RCC 7860 (cell line): ENCODE measurements around the gene VNN1.

Experiments
- DNase-seq: peaks from one replicate; pipeline ENCODE4 v3.0.0-alpha.2; 2015; ENCODE audit warnings: low spot score
- FAIRE-seq: peaks from 2 replicates; lab custom pipeline; 2012; peaks lifted over from hg19 to GRCh38; lab: Jason Lieb, UNC

The VNN1 gene, protein sequence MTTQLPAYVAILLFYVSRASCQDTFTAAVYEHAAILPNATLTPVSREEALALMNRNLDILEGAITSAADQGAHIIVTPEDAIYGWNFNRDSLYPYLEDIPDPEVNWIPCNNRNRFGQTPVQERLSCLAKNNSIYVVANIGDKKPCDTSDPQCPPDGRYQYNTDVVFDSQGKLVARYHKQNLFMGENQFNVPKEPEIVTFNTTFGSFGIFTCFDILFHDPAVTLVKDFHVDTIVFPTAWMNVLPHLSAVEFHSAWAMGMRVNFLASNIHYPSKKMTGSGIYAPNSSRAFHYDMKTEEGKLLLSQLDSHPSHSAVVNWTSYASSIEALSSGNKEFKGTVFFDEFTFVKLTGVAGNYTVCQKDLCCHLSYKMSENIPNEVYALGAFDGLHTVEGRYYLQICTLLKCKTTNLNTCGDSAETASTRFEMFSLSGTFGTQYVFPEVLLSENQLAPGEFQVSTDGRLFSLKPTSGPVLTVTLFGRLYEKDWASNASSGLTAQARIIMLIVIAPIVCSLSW

DNA sequence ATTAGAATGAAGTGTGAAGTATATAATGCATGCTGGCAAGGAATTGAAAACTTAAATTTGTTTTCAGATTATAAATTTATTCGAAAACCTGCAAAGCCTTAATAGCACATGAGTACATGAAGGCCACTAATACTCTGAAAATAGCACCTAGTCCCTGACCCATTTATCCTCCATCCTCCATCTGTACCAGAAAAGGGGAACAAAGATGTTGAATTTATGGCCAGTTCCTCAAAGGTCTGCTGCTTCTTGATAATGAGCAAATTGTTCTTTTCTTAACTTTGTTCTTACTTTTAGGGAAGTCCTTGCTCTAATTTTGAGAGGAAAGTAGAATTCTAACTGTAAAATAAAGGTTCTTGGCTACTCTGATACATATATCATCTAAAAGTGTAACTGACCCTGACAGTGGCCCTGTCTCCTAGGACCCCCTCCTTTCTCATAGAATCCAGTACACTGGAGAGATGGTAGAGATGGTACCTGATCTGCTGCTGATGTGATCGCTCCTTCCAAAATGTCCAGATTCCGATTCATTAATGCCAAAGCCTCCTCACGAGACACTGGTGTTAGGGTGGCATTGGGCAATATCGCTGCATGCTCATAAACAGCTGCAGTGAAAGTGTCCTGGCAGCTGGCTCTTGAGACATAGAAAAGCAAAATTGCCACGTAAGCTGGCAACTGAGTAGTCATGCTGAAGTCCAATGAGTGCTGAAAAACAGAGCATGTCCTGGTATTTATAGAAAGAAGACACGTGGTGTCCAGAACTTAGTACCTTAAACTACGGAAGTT is at the start of gene VNN1:
Gene VNN1, minus strand, starts transcription at position 704 of the 783 bp plus-strand sequence. Its CDS starts 20 bp downstream, at position 684.
- no peak for FAIRE-seq
- DNase-seq: no peak

DNA sequence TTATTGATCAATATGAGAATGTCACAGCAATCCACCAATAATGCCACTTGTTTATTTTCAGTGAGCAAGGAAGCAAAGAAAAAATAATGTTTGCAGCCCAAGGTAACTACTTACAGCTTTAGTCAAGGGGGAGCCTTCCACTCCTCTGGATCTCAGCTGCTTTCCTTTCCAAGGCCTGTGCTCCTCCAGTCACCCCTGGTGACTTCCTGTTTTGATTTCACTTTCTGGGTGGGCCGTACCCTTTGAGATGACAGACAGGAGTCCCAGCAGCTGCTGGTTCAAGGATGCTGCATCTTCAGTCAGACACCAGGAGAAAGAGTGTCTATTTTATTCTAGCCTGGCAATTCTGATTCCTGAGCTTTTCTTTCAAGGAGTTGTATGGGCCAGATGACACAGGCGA is 49.4 kb upstream of the VNN1 start:
- FAIRE-seq: no peak
- no peak for DNase-seq

DNA sequence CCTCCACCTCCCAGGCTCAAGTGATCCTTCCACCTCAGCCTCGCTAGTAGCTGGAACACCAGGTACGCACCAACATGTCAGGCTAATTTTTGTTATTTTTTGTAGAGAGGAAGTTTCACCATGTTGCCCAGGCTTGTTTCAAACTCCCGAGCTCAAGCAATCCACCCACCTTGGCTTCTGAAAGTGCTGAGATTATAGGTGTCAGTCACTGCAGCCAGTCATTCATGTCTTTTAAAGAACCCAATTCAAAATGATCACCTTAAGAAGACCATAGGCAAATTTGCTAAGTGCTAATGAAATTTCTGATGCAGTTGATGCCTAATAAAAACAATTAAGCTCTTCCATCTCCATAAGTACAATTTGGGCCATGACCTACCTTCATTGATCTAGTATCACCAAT is 46.4 kb upstream of the VNN1 start:
- FAIRE-seq (no peak), DNase-seq (no peak)

DNA sequence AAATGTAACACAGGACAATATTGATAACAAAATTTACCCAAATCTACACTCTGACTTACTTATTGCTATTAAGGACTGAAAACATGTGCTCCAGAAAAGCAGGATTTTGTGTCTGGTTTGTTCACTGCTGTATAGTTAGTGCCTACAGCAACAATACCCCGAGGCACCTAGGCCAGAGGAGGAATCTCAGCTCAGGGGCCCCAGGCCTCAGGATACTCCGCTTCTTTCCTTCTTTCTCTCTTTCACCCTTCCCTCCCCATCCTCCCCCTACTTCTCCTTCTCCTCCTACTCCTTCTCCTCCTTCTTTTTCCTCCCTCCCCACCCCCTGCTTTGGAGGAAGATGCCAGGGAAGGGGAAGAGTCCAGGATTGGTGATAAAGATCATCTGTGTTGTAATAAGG is 44.8 kb upstream of the VNN1 start:
- no peak for DNase-seq
- no peak for FAIRE-seq

DNA sequence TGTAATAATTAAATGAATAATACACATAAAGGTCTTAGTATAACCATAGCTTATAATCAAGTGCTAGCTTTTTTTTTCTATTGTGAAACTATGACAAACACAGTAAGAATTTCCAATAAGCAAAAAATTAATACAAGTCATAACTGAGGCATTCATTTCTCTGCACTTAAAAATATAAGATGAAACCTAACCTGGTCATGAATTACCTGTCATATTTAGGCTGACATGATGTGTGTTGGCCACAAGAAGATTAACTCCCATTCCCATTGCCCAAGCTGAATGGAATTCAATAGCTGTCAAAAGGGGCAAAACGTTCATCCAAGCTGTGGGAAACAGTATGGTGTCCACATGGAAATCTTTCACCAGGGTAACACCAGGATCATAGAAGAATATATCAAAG is 38.4 kb upstream of the VNN1 start:
- DNase-seq: no peak
- no peak for FAIRE-seq

DNA sequence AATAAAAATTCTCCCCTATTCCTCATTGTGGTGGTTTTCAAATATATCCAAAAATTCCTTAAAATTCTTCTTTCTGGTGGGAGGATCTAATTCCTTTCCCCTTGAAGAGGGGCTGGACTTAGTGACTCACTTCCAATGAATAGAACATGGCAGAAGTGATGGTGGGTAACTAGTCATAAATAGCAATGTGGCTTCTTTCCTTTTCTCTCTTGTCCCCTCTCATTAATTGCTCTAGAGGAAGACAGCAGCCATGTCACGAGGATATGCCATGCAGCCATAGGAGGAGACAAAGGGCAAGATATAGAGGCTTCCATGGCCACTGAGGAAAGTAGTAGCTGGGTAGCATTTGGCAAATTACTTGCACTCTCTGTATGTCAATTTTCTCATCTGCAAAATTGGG is 38.0 kb upstream of the VNN1 start:
- DNase-seq (no peak), FAIRE-seq (no peak)

DNA sequence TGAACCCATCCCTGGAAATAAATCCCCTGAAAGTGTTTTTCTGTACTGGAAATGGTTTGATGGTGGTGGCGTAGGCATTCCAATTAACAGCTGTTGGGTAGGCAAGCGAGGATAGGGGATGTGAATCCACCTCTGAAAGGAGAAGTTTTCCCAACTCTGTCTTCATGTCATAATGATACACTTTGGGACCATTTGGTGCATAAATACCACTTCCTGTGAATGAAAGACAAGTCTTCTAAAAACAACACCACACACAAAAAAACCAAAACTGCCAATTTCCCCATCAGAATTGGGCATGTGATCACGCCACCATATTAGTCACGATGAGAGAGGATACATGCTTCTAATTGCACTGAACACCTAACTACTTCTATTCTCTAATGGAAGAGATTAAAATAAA is 37.5 kb upstream of the VNN1 start:
- FAIRE-seq (no peak), DNase-seq (no peak)

DNA sequence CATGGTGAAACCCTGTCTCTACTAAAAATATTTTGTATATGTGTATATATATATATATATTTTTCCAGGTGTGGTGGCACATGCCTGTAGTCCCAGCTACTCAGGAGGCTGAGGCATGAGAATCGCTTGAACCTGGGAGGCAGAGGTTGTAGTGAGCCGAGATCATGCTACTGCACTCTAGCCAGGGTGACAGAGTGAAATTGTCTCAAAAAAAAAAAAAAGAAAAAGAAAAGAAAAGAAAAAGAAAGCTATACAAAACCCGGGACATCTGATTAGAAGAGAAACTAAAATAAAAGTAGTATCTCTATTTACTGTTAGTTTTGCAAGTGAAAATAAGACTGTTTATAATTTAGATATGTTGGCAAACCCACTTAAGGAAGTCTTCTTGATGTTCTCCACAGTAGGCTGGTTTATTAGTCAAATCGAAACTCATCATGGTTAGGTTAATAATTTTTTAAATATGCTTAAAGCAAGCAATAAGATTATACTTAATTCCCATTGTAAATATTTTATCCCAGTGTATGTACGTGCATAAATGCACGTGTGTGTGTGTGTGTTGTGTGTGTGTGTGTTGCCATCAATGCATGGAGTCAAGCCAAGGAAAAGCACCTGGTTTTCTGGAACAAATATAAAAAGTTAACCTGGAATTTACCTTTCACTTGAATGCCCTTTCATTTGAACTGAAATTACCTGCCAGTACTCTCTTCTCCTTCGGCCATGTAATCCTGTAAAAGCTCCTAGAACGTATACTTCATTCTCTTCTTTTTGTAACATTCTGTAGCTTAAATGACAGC is 36.8 kb upstream of the VNN1 start:
- no peak for DNase-seq
- FAIRE-seq: no peak

DNA sequence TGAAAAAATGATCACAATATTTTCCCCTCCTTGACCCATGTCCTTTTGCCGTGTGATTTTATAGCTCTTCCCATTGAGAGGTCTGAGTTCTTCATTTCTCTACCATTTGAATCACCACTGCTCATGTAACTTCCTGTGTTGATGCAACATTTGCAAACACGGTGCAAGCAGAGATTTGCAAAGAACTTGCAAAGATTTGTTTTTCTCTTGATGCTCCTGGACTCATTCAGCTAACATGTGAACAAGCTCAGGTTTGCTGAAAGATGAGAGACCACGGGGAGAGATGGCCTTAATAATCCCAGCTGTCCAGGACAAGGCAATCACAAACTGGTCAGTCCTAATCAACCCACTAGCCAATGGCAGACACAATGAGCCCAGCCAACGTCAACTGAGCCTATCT is 35.3 kb upstream of the VNN1 start:
- no peak for FAIRE-seq

DNA sequence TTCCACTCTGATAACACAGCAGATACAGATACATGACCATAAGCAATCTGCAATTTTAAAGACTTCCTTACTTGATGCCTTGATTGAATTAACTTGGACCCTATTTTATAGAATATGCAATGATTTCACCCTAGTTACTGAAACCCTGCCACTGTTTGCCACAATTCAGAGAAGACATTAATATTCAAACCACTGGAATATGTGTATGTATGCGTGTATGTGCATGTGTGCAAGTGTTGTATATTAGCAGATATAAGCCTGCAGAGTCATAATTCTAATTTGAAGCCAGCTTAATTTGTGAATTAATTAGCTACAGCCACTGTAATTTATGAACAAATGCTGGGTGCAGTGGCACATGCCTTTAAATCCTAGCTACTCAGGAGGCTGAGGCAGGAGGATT is 34.6 kb upstream of the VNN1 start:
- FAIRE-seq (no peak), DNase-seq (no peak)

More for the DNA sequence above, 35.3 kb upstream of the VNN1 start:
- no peak for DNase-seq

DNA sequence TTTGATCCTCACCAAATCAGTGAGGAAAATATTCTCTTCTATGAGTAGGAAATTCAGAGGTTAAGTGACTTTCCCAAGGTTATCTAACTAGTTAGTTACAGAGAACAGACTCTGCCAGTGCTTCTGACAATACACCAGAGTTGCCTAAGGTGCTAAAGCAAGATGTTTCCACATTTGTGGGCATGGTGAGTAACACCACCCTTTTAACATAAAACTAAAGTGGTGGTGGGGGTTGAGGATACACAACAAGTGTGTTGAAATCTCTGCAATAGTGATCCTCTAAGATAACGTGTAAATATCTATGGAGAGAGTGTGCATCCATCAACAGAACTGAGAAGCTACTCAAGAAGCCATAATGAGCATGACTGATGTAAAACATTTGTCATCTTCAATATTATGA is 32.2 kb upstream of the VNN1 start:
- no peak for DNase-seq
- FAIRE-seq: no peak

DNA sequence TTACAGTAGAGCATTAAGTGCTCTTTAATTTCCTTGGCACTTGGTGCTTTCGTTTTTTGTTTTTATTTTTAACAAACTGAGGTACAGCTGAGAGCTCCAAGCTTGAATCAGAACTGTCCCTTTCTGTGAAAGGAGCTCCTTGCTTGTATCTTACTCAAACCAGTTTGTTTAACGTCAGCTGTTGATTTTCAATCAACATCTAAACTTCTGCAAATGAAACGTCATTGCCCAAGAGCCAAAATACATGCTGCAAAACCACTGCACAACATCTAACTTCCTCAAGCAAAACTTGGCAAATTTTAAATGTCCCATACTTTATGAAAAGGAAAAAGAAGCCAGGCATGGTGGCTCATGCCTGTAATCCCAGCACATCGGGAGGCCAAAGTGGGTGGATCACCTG is 28.6 kb upstream of the VNN1 start:
- FAIRE-seq (no peak), DNase-seq (no peak)

DNA sequence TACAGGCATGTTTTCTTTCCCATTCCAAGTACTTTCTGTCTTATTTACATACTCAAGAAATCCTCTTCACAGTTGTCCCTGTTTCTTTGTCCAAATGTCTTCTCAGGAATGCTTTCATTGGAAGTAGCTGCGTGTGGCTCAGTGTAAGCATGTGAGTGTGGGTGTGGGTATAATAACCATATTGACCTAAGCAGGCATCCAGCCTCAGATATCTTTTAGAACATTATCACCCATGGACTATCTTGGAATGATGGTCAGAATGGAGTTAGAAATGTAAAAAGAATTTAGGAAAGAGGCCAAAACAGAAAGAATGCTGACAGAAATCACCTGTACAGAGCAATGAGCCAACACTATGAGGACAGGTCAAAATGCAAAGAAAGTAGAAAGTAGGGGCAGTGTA is 27.4 kb upstream of the VNN1 start:
- DNase-seq (no peak), FAIRE-seq (no peak)

DNA sequence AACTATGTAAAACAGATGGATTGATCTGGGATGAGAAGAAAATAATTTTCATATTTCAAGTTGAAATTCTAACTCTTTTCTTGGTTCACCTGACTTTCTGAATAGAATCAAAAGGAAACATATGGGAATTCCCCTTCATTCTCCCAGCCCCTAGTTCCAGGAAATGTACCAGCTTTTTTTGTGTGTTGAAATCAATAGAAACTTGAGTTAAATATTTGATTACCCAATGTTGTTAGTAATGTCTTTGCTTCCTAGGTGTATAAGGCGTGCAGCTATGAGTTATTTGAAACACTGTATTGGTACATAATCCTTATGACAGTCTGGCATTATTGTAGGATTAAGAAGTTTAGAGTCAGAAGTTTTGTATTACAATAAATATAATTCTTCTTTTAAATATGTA is 22.4 kb upstream of the VNN1 start:
- FAIRE-seq (no peak), DNase-seq (no peak)

DNA sequence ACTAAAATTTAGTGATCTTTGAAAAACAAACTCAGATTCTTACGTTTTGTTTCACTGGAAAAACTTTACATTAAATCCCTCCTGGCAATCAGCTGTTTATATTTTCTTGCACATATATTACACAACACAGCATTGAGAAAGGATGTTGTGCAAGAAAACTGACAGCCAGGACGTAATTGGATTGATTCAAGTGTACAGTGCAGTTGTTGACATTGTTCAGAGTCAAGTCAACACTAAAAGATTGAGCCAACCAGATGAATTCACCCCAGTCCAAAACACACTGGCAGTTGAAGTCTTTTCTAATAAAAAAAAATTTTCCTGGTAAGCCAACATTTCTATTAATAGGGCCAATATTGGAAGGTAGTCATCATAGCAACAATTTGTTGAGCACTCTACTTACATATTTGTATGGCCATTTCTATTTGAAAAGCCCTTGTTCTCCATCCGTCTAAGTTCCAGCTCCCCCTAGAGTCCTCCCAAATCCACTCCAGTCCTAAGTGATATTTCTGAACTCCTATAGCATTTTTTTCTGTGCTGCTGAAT is 20.9 kb upstream of the VNN1 start:
- FAIRE-seq (no peak), DNase-seq (no peak)

DNA sequence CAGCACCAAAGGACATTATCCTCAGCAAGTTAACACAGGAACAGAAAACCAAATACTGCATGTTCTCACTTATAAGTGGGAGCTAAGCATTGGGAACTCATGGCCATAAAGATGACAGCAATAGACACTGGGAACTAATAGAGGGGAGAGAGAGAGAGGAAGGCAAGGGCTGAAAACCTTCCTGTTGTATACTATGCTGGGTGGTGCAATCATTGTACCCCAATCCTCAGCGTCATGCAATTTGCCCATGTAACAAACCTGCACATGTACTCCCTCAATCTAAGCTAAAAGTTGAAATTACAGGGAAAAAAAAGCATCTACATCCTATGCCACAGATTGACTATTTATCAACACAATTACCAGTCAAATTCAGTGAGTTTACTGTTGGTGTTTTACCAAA is 20.0 kb upstream of the VNN1 start:
- no peak for FAIRE-seq
- no peak for DNase-seq

DNA sequence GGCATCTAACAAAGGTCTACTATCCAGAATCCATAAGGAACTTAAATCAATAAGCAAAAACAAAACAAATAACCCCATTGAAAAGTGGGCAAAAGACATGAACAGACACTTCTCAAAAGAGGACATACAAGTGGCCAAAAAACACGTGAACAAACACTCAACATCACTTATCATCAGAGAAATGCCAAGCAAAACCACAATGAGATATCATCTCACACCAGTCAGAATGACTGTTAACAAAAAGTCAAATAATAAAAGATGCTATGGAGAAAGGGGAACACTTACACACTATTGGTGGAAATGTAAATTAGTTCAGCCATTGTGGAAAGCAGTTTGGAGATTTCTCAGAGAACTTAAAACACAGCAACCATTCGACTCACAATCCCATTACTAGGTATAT is 19.4 kb upstream of the VNN1 start:
- FAIRE-seq (no peak), DNase-seq (no peak)

DNA sequence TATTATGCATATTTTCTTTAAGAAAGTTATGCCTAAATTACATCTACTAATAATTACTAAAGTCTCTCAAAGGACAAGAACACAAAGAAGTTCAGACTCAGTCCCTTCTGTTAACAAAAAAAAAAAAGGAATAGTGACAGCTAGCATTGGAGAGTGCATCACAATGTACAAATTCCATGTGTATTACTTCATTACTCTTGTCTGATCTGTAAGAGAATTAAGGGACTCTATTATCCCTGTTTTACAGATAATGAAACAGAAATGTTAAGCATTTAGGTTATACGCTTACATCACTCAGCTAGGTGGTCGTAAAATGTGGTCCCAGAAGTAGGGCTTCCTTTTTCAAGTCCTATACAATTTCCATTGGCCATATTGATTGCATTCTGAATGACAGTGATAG is 17.2 kb upstream of the VNN1 start:
- FAIRE-seq (no peak), DNase-seq (no peak)

DNA sequence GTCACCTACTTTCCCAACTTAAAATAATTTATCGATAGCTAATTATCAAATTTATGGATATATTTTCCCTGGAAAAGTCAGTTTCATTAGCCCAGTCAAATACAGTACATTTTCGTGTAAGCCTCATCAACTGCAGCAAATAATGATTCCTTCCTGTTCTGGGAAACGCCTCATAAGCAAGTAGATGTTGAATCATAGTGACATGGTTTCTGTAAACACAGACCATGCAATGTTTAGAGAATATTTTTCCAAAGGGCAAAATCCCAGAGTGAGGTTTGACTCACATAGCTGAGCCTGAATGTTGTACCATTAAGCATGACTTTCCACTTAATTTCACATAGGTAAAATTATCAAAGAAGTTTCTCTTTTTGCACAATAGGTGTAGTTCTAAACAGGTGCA is 16.7 kb upstream of the VNN1 start:
- DNase-seq: no peak
- no peak for FAIRE-seq

DNA sequence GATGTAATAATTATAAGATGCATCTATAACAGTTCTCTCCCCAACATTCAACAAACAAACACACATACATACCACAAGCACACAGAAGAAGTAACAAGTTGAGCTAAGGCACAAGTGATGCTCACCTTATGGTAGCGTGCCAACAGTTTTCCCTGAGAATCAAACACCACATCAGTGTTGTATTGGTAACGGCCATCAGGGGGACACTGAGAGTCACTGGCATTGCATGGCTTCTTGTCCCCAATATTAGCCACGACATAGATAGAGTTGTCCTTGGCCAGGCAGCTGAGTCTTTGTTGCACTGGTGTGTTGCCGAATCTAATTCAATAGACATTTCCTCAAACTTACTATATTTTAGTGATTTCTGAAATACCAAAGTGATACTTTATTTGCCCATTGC is 14.8 kb upstream of the VNN1 start:
- FAIRE-seq (no peak), DNase-seq (no peak)

DNA sequence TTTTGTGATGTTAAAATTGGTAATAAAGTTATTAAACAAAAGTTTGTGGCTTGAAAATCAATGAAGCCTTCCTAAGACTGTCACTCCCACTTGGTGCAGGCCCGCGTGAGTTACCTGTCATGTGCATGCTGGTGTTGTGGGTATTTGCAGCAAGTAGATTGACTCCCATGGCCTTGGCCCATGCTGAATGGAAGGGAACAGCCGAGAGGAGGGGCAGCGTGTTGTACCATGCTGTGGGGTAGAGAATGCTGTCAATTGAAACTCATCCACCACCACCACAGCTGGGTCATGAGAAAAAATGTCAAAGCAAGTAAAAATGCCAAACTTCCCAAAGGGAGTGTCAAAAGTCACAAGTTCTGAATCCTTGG is 12.7 kb upstream of the VNN1 start:
- FAIRE-seq: no peak
- no peak for DNase-seq
